Left lobe of liver (tissue), 2 donors: ENCODE results near the gene PTPRR. TPM values are rescaled to one million over a fixed set of nuclear protein-coding genes. Genes with fewer than 3 reads are reported as not detected.

ENCODE experiments used
- ATAC-seq: fragments of 200-7000 bp; cut with Tn5 transposase; one replicate; pipeline ENCODE4 v1.9.1; 2020; ENCODE audit warnings: mild to moderate bottlenecking, moderate library complexity
- DNase-seq: peaks from one replicate; pipeline ENCODE4 v3.0.0-alpha.2; 2020; ENCODE audit warnings: low spot score
- total RNA-seq: library from RNA; stranded (reverse); gene quantifications from one replicate; pipeline ENCODE4 v1.2.1, GENCODE V29; 2021
- donor health status: DM: no; HTN: no; CAD: no; lungs with moderate emphysema.
- donor health status: DM: no; HTN: yes; CAD: no.

Gene PTPRR
- total RNA-seq, 1 donor from 2014 or later: not detected

GRCh38 chr12:70706611-70707010, 213.9 kb downstream of the PTPRR start:
- ATAC-seq (no peak), DNase-seq (no peak)

GRCh38 chr12:70698345-70698744, 222.2 kb downstream of the PTPRR start:
- ATAC-seq: no peak
- DNase-seq: no peak

GRCh38 chr12:70695361-70696023, 225.0 kb downstream of the PTPRR start:
- DNase-seq: no peak
- ATAC-seq: no peak

GRCh38 chr12:70692681-70693288, 227.8 kb downstream of the PTPRR start:
- DNase-seq (no peak), ATAC-seq (peak; percentile 32)

GRCh38 chr12:70691018-70691672, 229.4 kb downstream of the PTPRR start:
- DNase-seq (no peak), ATAC-seq (peak; percentile 64)

GRCh38 chr12:70686907-70687306, 233.6 kb downstream of the PTPRR start:
- no peak for ATAC-seq
- no peak for DNase-seq

- DNase-seq: no peak
- ATAC-seq: no peak
Measured at GRCh38 chr12:70686299-70686698, 234.2 kb downstream of the PTPRR start.

- ATAC-seq (no peak), DNase-seq (no peak)
Measured at GRCh38 chr12:70683976-70684375, 236.6 kb downstream of the PTPRR start.

- ATAC-seq (no peak), DNase-seq (no peak)
Measured at GRCh38 chr12:70671698-70672097, 248.8 kb downstream of the PTPRR start.

GRCh38 chr12:70670948-70671347, 249.6 kb downstream of the PTPRR start:
- ATAC-seq: no peak
- DNase-seq: no peak

GRCh38 chr12:70667253-70667652, 253.3 kb downstream of the PTPRR start:
- DNase-seq: no peak
- ATAC-seq: no peak

GRCh38 chr12:70666364-70666763, 254.2 kb downstream of the PTPRR start:
- no peak for DNase-seq
- ATAC-seq: no peak

GRCh38 chr12:70664465-70664881, 256.1 kb downstream of the PTPRR start:
- DNase-seq (no peak), ATAC-seq (no peak)

- DNase-seq (no peak), ATAC-seq (no peak)
Measured at GRCh38 chr12:70663838-70664237, 256.7 kb downstream of the PTPRR start.

GRCh38 chr12:70661466-70662161, 258.9 kb downstream of the PTPRR start:
- DNase-seq (no peak), ATAC-seq (no peak)

GRCh38 chr12:70660620-70661219, 259.8 kb downstream of the PTPRR start:
- ATAC-seq (no peak), DNase-seq (no peak)

GRCh38 chr12:70660002-70660604, 260.4 kb downstream of the PTPRR start:
- ATAC-seq (no peak), DNase-seq (no peak)

GRCh38 chr12:70659077-70659606, 261.4 kb downstream of the PTPRR start:
- DNase-seq: no peak
- ATAC-seq: no peak

- ATAC-seq: no peak
- DNase-seq: no peak
Measured at GRCh38 chr12:70657616-70658286, 262.8 kb downstream of the PTPRR start.

- ATAC-seq: peak; percentile 19
- no peak for DNase-seq
Measured at GRCh38 chr12:70652451-70652850, 268.1 kb downstream of the PTPRR start.
